H1 (cell line): ENCODE measurements around the gene BCAS1. TPM values are rescaled to one million over a fixed set of nuclear protein-coding genes. Genes with fewer than 3 reads are reported as not detected.

Experiments used
- CTCF ChIA-PET: fragments of 300-600 bp; sonication (Branson Sonifier 250); formaldehyde crosslinking; loops from one replicate; lab custom pipeline; 2021; ENCODE audit not compliant: partially characterized antibody; lab: Charles Lee
- POLR2A ChIA-PET: fragments of 300-600 bp; sonication (Branson Sonifier 250); formaldehyde crosslinking; loops from one replicate; lab custom pipeline; 2021; ENCODE audit warnings: inconsistent platforms; ENCODE audit not compliant: partially characterized antibody; lab: Charles Lee
- DNase-seq, 2 experiments: peaks; one replicate each; pipeline versions ENCODE4 v3.0.0 to v3.0.0-alpha.2; 2010 to 2022; ENCODE audit warnings: low spot score in 2 of 2, low read depth in 1 of 2, mixed read lengths in 1 of 2
- FAIRE-seq: peaks from 2 replicates; lab custom pipeline; 2011; peaks lifted over from hg19 to GRCh38; lab: Jason Lieb, UNC
- H2AFZ ChIP-seq: 2 replicates; pipeline ENCODE4 v1.8.1; 2012; ENCODE audit warnings: low read length, inconsistent platforms
- H2AK5ac ChIP-seq: 2 replicates; pipeline ENCODE4 v1.6.1; 2013; ENCODE audit warnings: low read depth, low read length
- H2BK120ac ChIP-seq: replicated peaks from 2 replicates; pipeline ENCODE3; 2013; ENCODE audit warnings: low read depth, low read length, inconsistent platforms
- H2BK12ac ChIP-seq: 2 replicates; pipeline ENCODE4 v1.6.1; 2013; ENCODE audit warnings: low read depth, low read length
- H2BK15ac ChIP-seq: 2 replicates; pipeline ENCODE4 v1.6.1; 2013; ENCODE audit warnings: low read length
- H2BK20ac ChIP-seq: 2 replicates; pipeline ENCODE4 v1.6.1; 2013; ENCODE audit warnings: low read length
- H2BK5ac ChIP-seq: 2 replicates; pipeline ENCODE4 v1.6.1; 2013; ENCODE audit warnings: low read depth, low read length
- H3K14ac ChIP-seq: 2 replicates; pipeline ENCODE4 v1.6.1; 2013; ENCODE audit warnings: inconsistent platforms; ENCODE audit not compliant: insufficient read length
- H3K18ac ChIP-seq: 2 replicates; pipeline ENCODE4 v1.6.1; 2013; ENCODE audit warnings: low read length; ENCODE audit errors: extremely low read depth
- H3K23ac ChIP-seq: 2 replicates; pipeline ENCODE4 v1.6.1; 2013; ENCODE audit warnings: inconsistent platforms; ENCODE audit not compliant: insufficient read length
- H3K23me2 ChIP-seq: 2 replicates; pipeline ENCODE4 v1.6.1; 2013; ENCODE audit warnings: low read depth, low read length
- H3K27ac ChIP-seq: 2 replicates; pipeline ENCODE4 v1.6.1; 2011; ENCODE audit warnings: low read depth, low read length, inconsistent platforms
- H3K27me3 ChIP-seq, 4 experiments: replicated peaks in 1 of 4; 1 replicate in 1 of 4; 2 replicates in 3 of 4; pipeline versions ENCODE4 v1.6.1 to v1.8.1; 2011 to 2013; ENCODE audit warnings: low read length in 3 of 4, mild to moderate bottlenecking in 3 of 4, inconsistent platforms in 2 of 4, mixed read lengths in 2 of 4, moderate library complexity in 1 of 4; ENCODE audit not compliant: control insufficient read depth in 3 of 4, insufficient read depth in 3 of 4; ENCODE audit errors: extremely low read depth in 1 of 4
- H3K36me3 ChIP-seq, 4 experiments: 2 replicates each; pipeline versions ENCODE4 v1.6.1 to v1.8.1; 2011 to 2013; ENCODE audit warnings: mild to moderate bottlenecking in 4 of 4, low read length in 3 of 4, moderate library complexity in 2 of 4, control low read depth in 1 of 4, inconsistent platforms in 1 of 4; ENCODE audit not compliant: insufficient read depth in 4 of 4, control insufficient read depth in 2 of 4
- H3K4ac ChIP-seq: replicated peaks from 2 replicates; pipeline ENCODE3; 2013; ENCODE audit warnings: low read length, low read depth, mixed read lengths, inconsistent platforms; ENCODE audit not compliant: insufficient read length
- H3K4me1 ChIP-seq, 4 experiments: replicated peaks in 1 of 4; 1 replicate in 1 of 4; 2 replicates in 3 of 4; pipeline versions ENCODE4 v1.6.1 to v1.8.1; 2011 to 2013; ENCODE audit warnings: low read length in 3 of 4, inconsistent platforms in 2 of 4, mixed read lengths in 1 of 4; ENCODE audit not compliant: insufficient read depth in 4 of 4, control insufficient read depth in 3 of 4
- H3K4me2 ChIP-seq, 2 experiments: 2 replicates each; pipeline versions ENCODE4 v1.6.1 to v1.8.1; 2011 to 2013; ENCODE audit warnings: low read depth in 2 of 2, low read length in 2 of 2, control low read depth in 1 of 2, inconsistent platforms in 1 of 2, mild to moderate bottlenecking in 1 of 2; ENCODE audit not compliant: insufficient read depth in 1 of 2
- H3K4me3 ChIP-seq, 4 experiments: fragments of 200-600, 300-600 bp in 1 of 4; sonication (generic), shearing (Covaris generic), sonication (Bioruptor Twin) in 1 of 4; 2 replicates each; pipeline versions ENCODE4 v1.5.1 to v1.8.1; 2011 to 2016; ENCODE audit warnings: low read length in 4 of 4, low read depth in 3 of 4, control low read depth in 2 of 4, inconsistent platforms in 2 of 4, mild to moderate bottlenecking in 2 of 4, mixed read lengths in 1 of 4, moderate library complexity in 1 of 4; ENCODE audit not compliant: insufficient read depth in 2 of 4; ENCODE audit errors: extremely low read depth in 1 of 4
- H3K56ac ChIP-seq: replicated peaks from 2 replicates; pipeline ENCODE3; 2013; ENCODE audit warnings: low read depth, mild to moderate bottlenecking, mixed read lengths, low read length, inconsistent platforms; ENCODE audit not compliant: insufficient read length
- H3K79me1 ChIP-seq: 2 replicates; pipeline ENCODE4 v1.6.1; 2013; ENCODE audit warnings: low read depth, low read length, control low read depth
- H3K79me2 ChIP-seq, 2 experiments: 2 replicates each; pipeline versions ENCODE4 v1.6.1 to v1.8.1; 2012 to 2013; ENCODE audit warnings: low read length in 2 of 2, mild to moderate bottlenecking in 2 of 2, inconsistent platforms in 1 of 2; ENCODE audit not compliant: insufficient read depth in 2 of 2, control insufficient read depth in 1 of 2
- H3K9ac ChIP-seq, 4 experiments: replicated peaks in 1 of 4; 1 replicate in 1 of 4; 2 replicates in 3 of 4; pipeline versions ENCODE4 v1.6.1 to v1.8.1; 2011 to 2013; ENCODE audit warnings: low read depth in 3 of 4, low read length in 3 of 4, control low read depth in 2 of 4, mild to moderate bottlenecking in 2 of 4, moderate library complexity in 2 of 4, inconsistent platforms in 1 of 4; ENCODE audit errors: extremely low read depth in 1 of 4
- H3K9me3 ChIP-seq, 2 experiments: 2 replicates each; pipeline versions ENCODE4 v1.6.1 to v1.8.1; 2012 to 2013; ENCODE audit warnings: mild to moderate bottlenecking in 2 of 2, moderate library complexity in 2 of 2, control low read depth in 1 of 2, inconsistent platforms in 1 of 2, low read depth in 1 of 2, low read length in 1 of 2, mixed read lengths in 1 of 2; ENCODE audit not compliant: insufficient read depth in 2 of 2
- H4K20me1 ChIP-seq, 2 experiments: replicated peaks in 1 of 2; 2 replicates each; pipeline versions ENCODE3 to v1.8.1; 2011 to 2013; ENCODE audit warnings: inconsistent platforms in 2 of 2, low read length in 2 of 2, mild to moderate bottlenecking in 1 of 2; ENCODE audit not compliant: insufficient read depth in 2 of 2, control insufficient read depth in 1 of 2
- H4K5ac ChIP-seq: 2 replicates; pipeline ENCODE4 v1.6.1; 2013; ENCODE audit warnings: low read length, low read depth, mixed read lengths, inconsistent platforms; ENCODE audit not compliant: insufficient read length
- H4K8ac ChIP-seq: 2 replicates; pipeline ENCODE4 v1.8.0; 2013; ENCODE audit warnings: mild to moderate bottlenecking, moderate library complexity, low read length, inconsistent platforms; ENCODE audit not compliant: insufficient read depth; ENCODE audit errors: extremely low read depth
- H4K91ac ChIP-seq: replicated peaks from 2 replicates; pipeline ENCODE3; 2013; ENCODE audit warnings: low read length, mixed read lengths, inconsistent platforms; ENCODE audit not compliant: insufficient read length
- ASH2L ChIP-seq: fragments of 200-600, 300-600 bp; sonication (generic); IDR thresholded peaks from one replicate; pipeline ENCODE4 v1.7.1; 2017; ENCODE audit warnings: low read length
- BACH1 ChIP-seq: IDR thresholded peaks from 2 replicates; pipeline ENCODE4 v1.6.1; 2012; ENCODE audit warnings: low read length, improper control_type of control experiment
- CREB1 ChIP-seq: IDR thresholded peaks from 2 replicates; pipeline ENCODE4 v1.6.1; 2012; ENCODE audit warnings: inconsistent platforms
- KDM1A ChIP-seq: fragments of 200-600, 300-600 bp; sonication (generic); IDR thresholded peaks from 2 replicates; pipeline ENCODE4 v1.7.1; 2016; ENCODE audit warnings: mild to moderate bottlenecking, low read length, borderline replicate concordance
- PHF8 ChIP-seq: fragments of 200-600 bp; sonication (generic); conservative IDR thresholded peaks from 2 replicates; pipeline ENCODE4 v1.7.1; 2012; ENCODE audit warnings: low read depth, mild to moderate bottlenecking, inconsistent platforms, low read length, moderate library complexity
- SIRT6 ChIP-seq: IDR thresholded peaks from one replicate; pipeline ENCODE4 v1.7.1; 2012; ENCODE audit warnings: low read length, inconsistent platforms
- SIX5 ChIP-seq: IDR thresholded peaks from 2 replicates; pipeline ENCODE4 v1.6.1; 2011; ENCODE audit warnings: mild to moderate bottlenecking, low read depth, low read length
- SUZ12 ChIP-seq: fragments of 200-600 bp; sonication (generic); IDR thresholded peaks from 2 replicates; pipeline ENCODE4 v1.6.1; 2012; ENCODE audit warnings: mild to moderate bottlenecking, inconsistent platforms, low read length, moderate library complexity, mixed read lengths
- TAF1 ChIP-seq: IDR thresholded peaks from 2 replicates; pipeline ENCODE4 v1.6.1; 2011; ENCODE audit warnings: mild to moderate bottlenecking, low read depth, low read length
- TAF7 ChIP-seq: optimal IDR thresholded peaks from 2 replicates; pipeline ENCODE3; 2011; ENCODE audit warnings: low read depth, mild to moderate bottlenecking, inconsistent platforms, low read length, moderate library complexity, borderline replicate concordance
- TBP ChIP-seq: IDR thresholded peaks from 2 replicates; pipeline ENCODE4 v1.6.1; 2011; ENCODE audit warnings: low read depth, low read length, improper control_type of control experiment
- ZNF274 ChIP-seq: IDR thresholded peaks from 2 replicates; pipeline ENCODE4 v1.7.0; 2012; ENCODE audit warnings: low read length, borderline replicate concordance; ENCODE audit errors: extremely low read depth
- WGBS, 2 experiments: shearing (Covaris generic) in 1 of 2; methylation state at CpG; one replicate each; pipeline versions ENCODE4 v1.1.6 to v1.1.7; 2013 to 2015; ENCODE audit warnings: low lambda C conversion rate in 2 of 2, mixed read lengths in 2 of 2, inconsistent platforms in 1 of 2, low coverage in 1 of 2, missing lambda C conversion rate in 1 of 2; ENCODE audit not compliant: insufficient replicate concordance in 2 of 2, insufficient coverage in 1 of 2, insufficient read length in 1 of 2; ENCODE audit errors: extremely low coverage in 1 of 2, missing lambda C conversion rate in 1 of 2; 5-methylcytosine and 5-hydroxymethylcytosine counted together
- polyA plus RNA-seq, 7 experiments: library from polyadenylated mRNA; depleted of rRNA in 3 of 7; stranded (reverse) in 5 of 7; unstranded in 2 of 7; fragments of >200 nt in 5 of 7; fragments of 200-250 nt in 2 of 7; gene quantifications; 1 replicate in 5 of 7; 2 replicates in 1 of 7; 4 replicates in 1 of 7; pipeline versions ENCODE4 v1.2.1 to v1.2.3, GENCODE V29; 2011 to 2013; ENCODE audit warnings: missing spikeins in 2 of 7, mixed read lengths in 2 of 7
- total RNA-seq: library from RNA; stranded (reverse); fragmentation: NEBNext Ultra II Directional; extraction: Animal tissue kit (Norgen Biotek cat#: 25700); gene quantifications from 2 replicates; pipeline ENCODE4 v1.2.1, GENCODE V29; 2021

Gene BCAS1
- total and polyA plus RNA-seq, 2 of the 8 experiments (the other 6 are each of a cell fraction or from before 2014, with no cell fraction given) = 0.06 to 0.19 TPM

DNA sequence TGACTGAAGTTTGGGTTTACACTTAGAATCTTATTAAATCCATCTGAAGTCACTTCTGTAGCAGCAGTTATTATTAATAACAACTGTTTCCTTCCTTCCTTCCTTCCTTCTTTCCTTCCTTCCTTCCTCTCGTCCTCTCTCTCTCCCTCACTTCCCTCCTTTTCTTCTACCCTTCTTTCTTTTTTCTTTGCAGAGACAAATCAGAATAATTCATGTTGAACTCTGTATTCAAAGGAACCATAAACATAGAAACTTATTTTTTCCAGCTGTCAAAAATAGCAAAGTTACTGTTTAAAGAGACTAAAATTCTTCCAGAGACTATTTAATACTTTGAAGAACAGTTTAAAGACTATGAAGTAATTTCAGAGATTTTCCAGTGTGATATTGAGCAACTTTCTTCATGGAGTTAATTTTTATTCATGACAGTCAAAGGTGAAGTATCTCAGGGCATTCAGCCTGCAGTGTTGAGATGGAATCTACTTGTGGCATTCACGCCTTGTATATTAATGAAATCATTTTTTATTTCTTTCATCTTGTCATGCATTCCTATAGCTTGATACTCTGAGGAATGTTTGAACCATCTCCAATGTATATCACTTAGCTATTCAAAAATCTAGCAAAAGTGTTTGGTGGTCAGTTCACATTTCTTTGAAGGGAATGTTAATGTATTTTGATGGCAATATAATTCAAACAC, 109.7 kb downstream of the BCAS1 start:
- Histone ChIP-seq H3K23me2 (no peaks in the 10 kb centered on the region), H3K9me3 (no peaks in the 10 kb centered on the region), H3K56ac (no peak overlapping the region), H4K91ac (no peak overlapping the region), H3K79me2 (no peaks in the 10 kb centered on the region), H2AFZ (no peak overlapping the region), H3K4me2 (no peak overlapping the region), H3K14ac (no peak overlapping the region), H2AK5ac (no peak overlapping the region), H2BK120ac (no peak overlapping the region), H3K4me1 (peaks cover 0 to 3% (median 0%) of the 10 kb centered on the region in 4 experiments; a peak in 1 of 7 replicates), H4K5ac (no peak overlapping the region), H2BK20ac (no peak overlapping the region), H3K27ac (no peak overlapping the region), H2BK12ac (no peak overlapping the region), H3K18ac (no peak overlapping the region), H3K79me1 (no peaks in the 10 kb centered on the region), H4K20me1 (no peaks in the 10 kb centered on the region), H3K4ac (no peak overlapping the region), H3K36me3 (no peaks in the 10 kb centered on the region), H2BK5ac (no peak overlapping the region), H3K27me3 (no peaks in the 10 kb centered on the region), H2BK15ac (no peak overlapping the region), H3K23ac (no peak overlapping the region), H3K9ac (no peak overlapping the region), H3K4me3 (no peak overlapping the region), H4K8ac (no peak overlapping the region)
- 84 to 100% methylated on average over 1 to 2 of the region's 2 CpGs for WGBS, 2 experiments
- FAIRE-seq (no peak), DNase-seq (no peak)
- POLR2A ChIA-PET = interaction anchor here (1.3 kb wide), 1 partner anchor 19 kb away, joined by 3 read pairs; no protein-coding TSS in a partner anchor
- CTCF ChIA-PET = interaction anchor here (0.5 to 1.2 kb wide), 4 partner anchors 11 to 118 kb away, joined by 3 to 4 read pairs (median 4); no protein-coding TSS in a partner anchor
- TF ChIP-seq TAF7 = no peak
- no peak for TF ChIP-seq BACH1
- no peak for TF ChIP-seq KDM1A
- no peak for TF ChIP-seq ASH2L
- TF ChIP-seq SIRT6 = no peak
- no peak for TF ChIP-seq SIX5
- no peak for TF ChIP-seq SUZ12
- no peak for TF ChIP-seq TAF1
- TF ChIP-seq PHF8 = no peak
- no peak for TF ChIP-seq TBP
- no peak for TF ChIP-seq ZNF274
- no peak for TF ChIP-seq CREB1
